ENCODE results near the gene USP50.

USP50 gene

DNA sequence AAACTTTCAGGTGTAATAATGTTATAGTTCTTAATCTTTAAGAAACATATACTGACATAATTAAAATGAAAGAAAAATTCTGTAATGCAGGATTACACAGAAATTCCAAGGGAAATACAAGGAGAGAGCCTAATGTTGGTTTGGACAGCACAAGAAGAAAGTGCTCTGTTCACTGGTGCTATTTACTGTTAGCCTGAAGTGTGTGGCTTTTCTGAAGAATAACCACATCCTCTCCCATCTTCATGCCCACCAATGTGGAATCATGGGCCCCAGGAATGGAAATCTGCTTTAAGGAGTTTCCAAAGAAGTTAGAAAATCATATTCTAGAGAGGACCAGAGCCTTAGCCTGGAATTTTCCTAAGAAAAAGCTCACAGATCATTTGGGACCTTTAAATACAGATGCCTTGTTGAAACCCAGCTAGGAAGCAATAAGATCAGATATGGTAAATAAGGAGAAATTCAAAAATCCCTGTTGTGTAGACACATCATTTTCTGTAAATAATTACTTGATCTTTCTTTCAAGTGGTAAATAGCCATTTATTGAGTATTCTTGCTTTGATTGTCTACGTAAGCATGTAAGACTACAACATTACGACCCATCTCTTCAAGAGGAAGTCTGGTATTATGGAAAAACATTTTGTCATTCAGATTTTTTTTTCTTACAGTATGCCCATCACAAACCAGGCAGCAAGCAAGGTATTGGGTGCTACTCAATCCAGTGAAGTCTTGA is 10.3 kb upstream of the USP50 start:
- Histone ChIP-seq H3K79me2 (ENCODE audit: control insufficient read depth, insufficient read depth, low read length, unreplicated experiment) (no peaks in the 10 kb centered on the region), H3K27ac (ENCODE audit: low read depth, low read length) (no peak overlapping the region), H3K4me3 (ENCODE audit: low read depth, low read length) (no peak overlapping the region), H2AFZ (ENCODE audit: low read length, unreplicated experiment) (no peak overlapping the region), H3K4me1 (ENCODE audit: control insufficient read depth, insufficient read depth, low read length, unreplicated experiment) (no peaks in the 10 kb centered on the region), H3K27me3 (ENCODE audit: insufficient read depth, low read length) (no peaks in the 10 kb centered on the region), H3K36me3 (ENCODE audit: insufficient read depth, low read length) (no peaks in the 10 kb centered on the region; the same call in 1 of the 2 replicates)

- no peaks in the 10 kb centered on the region for H3K4me1 ChIP-seq (ENCODE audit: control insufficient read depth, insufficient read depth, low read length, unreplicated experiment)
- H3K79me2 ChIP-seq (ENCODE audit: control insufficient read depth, insufficient read depth, low read length, unreplicated experiment): no peaks in the 10 kb centered on the region
- no peak overlapping the region for H2AFZ ChIP-seq (ENCODE audit: low read length, unreplicated experiment)
- no peak overlapping the region for H3K4me3 ChIP-seq (ENCODE audit: low read depth, low read length)
- no peaks in the 10 kb centered on the region for H3K36me3 ChIP-seq (ENCODE audit: insufficient read depth, low read length)
- no peak overlapping the region for H3K27ac ChIP-seq (ENCODE audit: low read depth, low read length)
- H3K27me3 ChIP-seq (ENCODE audit: insufficient read depth, low read length): no peaks in the 10 kb centered on the region
These were observed 5.8 kb upstream of the USP50 start for GRCh38 chr15:50552238-50552637.

GRCh38 chr15:50549326-50549725 is 2.9 kb upstream of the USP50 start:
- H3K79me2 ChIP-seq (ENCODE audit: control insufficient read depth, insufficient read depth, low read length, unreplicated experiment): no peaks in the 10 kb centered on the region

DNA sequence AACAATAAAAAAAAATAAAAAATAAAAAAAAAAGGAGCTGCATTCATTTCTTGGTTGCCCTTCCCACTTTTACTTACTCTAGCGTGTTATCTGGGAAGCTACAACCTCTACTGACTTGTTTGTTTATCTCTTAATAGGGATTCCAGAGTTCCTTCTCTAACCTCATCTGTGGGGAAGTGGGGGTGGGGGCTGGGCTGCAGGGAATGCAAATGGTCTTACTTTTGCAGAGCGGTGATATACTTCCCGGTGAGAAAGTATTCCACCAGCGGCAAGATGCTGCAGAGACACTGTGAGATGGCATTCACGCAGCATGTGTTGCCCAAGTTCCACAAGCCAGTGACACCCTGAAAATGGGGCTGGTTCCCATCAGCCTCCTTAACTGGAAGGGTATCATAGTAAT is 2.1 kb downstream of the USP50 start:
- no peaks in the 10 kb centered on the region for H3K36me3 ChIP-seq (ENCODE audit: insufficient read depth, low read length)
- H3K27ac ChIP-seq (ENCODE audit: low read depth, low read length): no peak overlapping the region
- H3K4me3 ChIP-seq (ENCODE audit: low read depth, low read length): no peak overlapping the region
- no peaks in the 10 kb centered on the region for H3K4me1 ChIP-seq (ENCODE audit: control insufficient read depth, insufficient read depth, low read length, unreplicated experiment)
- H3K27me3 ChIP-seq (ENCODE audit: insufficient read depth, low read length): no peaks in the 10 kb centered on the region
- H2AFZ ChIP-seq (ENCODE audit: low read length, unreplicated experiment): no peak overlapping the region
- no peaks in the 10 kb centered on the region for H3K79me2 ChIP-seq (ENCODE audit: control insufficient read depth, insufficient read depth, low read length, unreplicated experiment)

More at GRCh38 chr15:50549326-50549725, 2.9 kb upstream of the USP50 start:
- no peaks in the 10 kb centered on the region for H3K27me3 ChIP-seq (ENCODE audit: insufficient read depth, low read length)
- H3K36me3 ChIP-seq (ENCODE audit: insufficient read depth, low read length): no peaks in the 10 kb centered on the region
- H2AFZ ChIP-seq (ENCODE audit: low read length, unreplicated experiment): no peak overlapping the region
- H3K27ac ChIP-seq (ENCODE audit: low read depth, low read length): no peak overlapping the region
- no peaks in the 10 kb centered on the region for H3K4me1 ChIP-seq (ENCODE audit: control insufficient read depth, insufficient read depth, low read length, unreplicated experiment)
- no peak overlapping the region for H3K4me3 ChIP-seq (ENCODE audit: low read depth, low read length)

DNA sequence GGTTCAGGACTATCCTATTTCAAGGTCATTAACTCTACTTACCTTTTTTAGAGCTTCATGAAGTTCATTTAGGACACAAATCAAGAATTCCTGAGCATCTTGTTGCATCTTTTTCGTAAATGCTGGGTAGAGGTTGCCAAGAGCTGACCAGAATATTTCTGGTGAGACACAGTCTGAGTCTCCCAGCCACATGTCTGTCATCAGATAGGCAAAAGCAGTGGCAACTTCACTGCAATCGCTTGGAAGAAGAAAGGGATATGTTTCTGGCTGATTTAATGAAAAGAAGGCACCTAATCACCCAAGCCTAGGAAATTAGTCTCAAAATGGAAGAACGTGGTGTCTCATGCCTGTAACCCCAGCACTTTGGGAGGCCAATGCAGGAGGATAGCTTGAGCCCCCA is 2.9 kb downstream of the USP50 start:
- no peaks in the 10 kb centered on the region for H3K36me3 ChIP-seq (ENCODE audit: insufficient read depth, low read length)
- no peaks in the 10 kb centered on the region for H3K79me2 ChIP-seq (ENCODE audit: control insufficient read depth, insufficient read depth, low read length, unreplicated experiment)
- H3K27ac ChIP-seq (ENCODE audit: low read depth, low read length): no peak overlapping the region
- H3K27me3 ChIP-seq (ENCODE audit: insufficient read depth, low read length): no peaks in the 10 kb centered on the region
- H3K4me3 ChIP-seq (ENCODE audit: low read depth, low read length): no peak overlapping the region
- H2AFZ ChIP-seq (ENCODE audit: low read length, unreplicated experiment): no peak overlapping the region
- no peaks in the 10 kb centered on the region for H3K4me1 ChIP-seq (ENCODE audit: control insufficient read depth, insufficient read depth, low read length, unreplicated experiment)

DNA sequence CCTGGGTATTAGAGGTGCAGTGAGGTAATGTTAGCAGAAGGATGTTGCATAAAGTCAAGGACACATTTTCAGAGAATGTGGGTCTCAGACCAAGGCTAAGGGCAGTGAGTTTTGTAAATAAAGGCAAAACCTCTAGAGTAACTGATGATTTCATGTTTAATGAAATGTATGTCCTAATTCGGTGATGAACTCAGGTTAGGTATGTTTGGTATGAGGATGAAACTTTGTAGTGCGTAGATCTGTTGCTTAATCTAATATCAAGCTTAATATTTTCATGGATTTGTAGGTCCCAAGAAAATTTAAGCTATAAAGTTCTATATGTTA is 3.6 kb downstream of the USP50 start:
- Histone ChIP-seq H2AFZ (ENCODE audit: low read length, unreplicated experiment) (no peak overlapping the region), H3K36me3 (ENCODE audit: insufficient read depth, low read length) (no peaks in the 10 kb centered on the region), H3K4me3 (ENCODE audit: low read depth, low read length) (no peak overlapping the region), H3K4me1 (ENCODE audit: control insufficient read depth, insufficient read depth, low read length, unreplicated experiment) (no peaks in the 10 kb centered on the region), H3K79me2 (ENCODE audit: control insufficient read depth, insufficient read depth, low read length, unreplicated experiment) (no peaks in the 10 kb centered on the region), H3K27me3 (ENCODE audit: insufficient read depth, low read length) (no peaks in the 10 kb centered on the region), H3K27ac (ENCODE audit: low read depth, low read length) (no peak overlapping the region)

DNA sequence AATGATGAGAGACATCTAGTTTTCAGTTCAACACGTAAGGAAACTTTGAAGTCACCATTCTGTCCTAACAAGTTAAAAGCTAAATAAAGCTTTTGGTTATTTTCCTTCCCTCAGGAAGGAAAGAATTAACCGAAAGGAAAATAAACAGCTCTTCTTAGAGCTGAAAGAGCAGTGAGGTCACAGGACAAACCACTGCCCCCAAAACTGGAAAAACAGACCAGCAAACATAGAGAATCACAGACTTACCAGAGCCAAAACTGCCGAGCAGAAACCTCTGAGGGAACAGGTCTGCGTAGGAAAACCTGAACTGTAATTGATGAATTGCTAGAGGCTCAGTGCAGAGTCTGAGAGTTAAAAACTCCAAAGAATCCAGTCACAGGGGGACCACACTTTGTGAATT is 14.7 kb downstream of the USP50 start:
- H3K4me1 ChIP-seq (ENCODE audit: control insufficient read depth, insufficient read depth, low read length, unreplicated experiment): no peaks in the 10 kb centered on the region
- no peaks in the 10 kb centered on the region for H3K27me3 ChIP-seq (ENCODE audit: insufficient read depth, low read length)
- H3K4me3 ChIP-seq (ENCODE audit: low read depth, low read length): no peak overlapping the region
- no peaks in the 10 kb centered on the region for H3K36me3 ChIP-seq (ENCODE audit: insufficient read depth, low read length)
- H2AFZ ChIP-seq (ENCODE audit: low read length, unreplicated experiment): no peak overlapping the region
- H3K27ac ChIP-seq (ENCODE audit: low read depth, low read length): no peak overlapping the region
- H3K79me2 ChIP-seq (ENCODE audit: control insufficient read depth, insufficient read depth, low read length, unreplicated experiment): no peaks in the 10 kb centered on the region

DNA sequence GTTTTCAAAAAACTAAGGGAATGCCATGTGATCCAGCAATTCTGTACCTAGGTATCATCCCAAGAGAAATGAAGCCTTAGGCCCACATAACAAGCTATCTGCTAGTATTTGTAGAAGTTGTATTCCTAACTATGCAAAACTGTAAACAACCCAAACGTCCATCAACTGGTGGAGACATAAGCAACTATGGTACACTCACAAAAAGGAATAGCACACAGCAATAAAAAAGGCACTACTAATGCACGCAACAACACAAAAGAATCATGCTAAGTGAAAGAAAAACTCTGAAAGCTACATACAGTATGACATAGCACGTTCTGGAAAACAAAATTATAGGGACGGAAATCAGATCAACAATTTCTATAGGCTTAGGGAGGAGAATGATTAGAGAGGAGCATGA is 15.3 kb downstream of the USP50 start:
- no peaks in the 10 kb centered on the region for H3K79me2 ChIP-seq (ENCODE audit: control insufficient read depth, insufficient read depth, low read length, unreplicated experiment)
- H3K4me1 ChIP-seq (ENCODE audit: control insufficient read depth, insufficient read depth, low read length, unreplicated experiment): no peaks in the 10 kb centered on the region
- no peak overlapping the region for H3K4me3 ChIP-seq (ENCODE audit: low read depth, low read length)
- no peaks in the 10 kb centered on the region for H3K27me3 ChIP-seq (ENCODE audit: insufficient read depth, low read length)
- H2AFZ ChIP-seq (ENCODE audit: low read length, unreplicated experiment): no peak overlapping the region
- H3K36me3 ChIP-seq (ENCODE audit: insufficient read depth, low read length): no peaks in the 10 kb centered on the region
- H3K27ac ChIP-seq (ENCODE audit: low read depth, low read length): no peak overlapping the region

DNA sequence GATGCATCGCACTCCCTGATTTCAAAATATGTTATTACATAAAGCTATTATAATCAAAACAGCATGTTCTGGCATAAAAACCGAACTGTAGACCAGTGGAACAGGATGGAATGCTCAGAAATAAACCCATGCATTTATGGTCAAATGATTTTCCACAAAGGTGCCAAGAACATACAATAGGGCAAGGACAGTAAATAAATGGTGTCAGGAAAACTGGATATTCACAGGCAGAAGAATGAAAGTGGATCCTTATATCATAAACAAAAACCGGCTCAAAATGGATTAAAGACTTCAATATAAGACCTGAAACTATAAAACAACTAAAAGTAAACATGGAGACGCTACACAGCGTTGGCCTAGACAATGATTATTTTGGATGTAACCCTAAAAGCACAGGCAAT is 22.6 kb downstream of the USP50 start:
- Histone ChIP-seq H3K79me2 (ENCODE audit: control insufficient read depth, insufficient read depth, low read length, unreplicated experiment) (no peaks in the 10 kb centered on the region), H3K27ac (ENCODE audit: low read depth, low read length) (no peak overlapping the region), H3K27me3 (ENCODE audit: insufficient read depth, low read length) (no peaks in the 10 kb centered on the region), H3K4me3 (ENCODE audit: low read depth, low read length) (no peak overlapping the region), H3K36me3 (ENCODE audit: insufficient read depth, low read length) (no peaks in the 10 kb centered on the region), H2AFZ (ENCODE audit: low read length, unreplicated experiment) (no peak overlapping the region), H3K4me1 (ENCODE audit: control insufficient read depth, insufficient read depth, low read length, unreplicated experiment) (no peaks in the 10 kb centered on the region)

- no peak overlapping the region for H3K4me3 ChIP-seq (ENCODE audit: low read depth, low read length)
- H3K4me1 ChIP-seq (ENCODE audit: control insufficient read depth, insufficient read depth, low read length, unreplicated experiment): no peaks in the 10 kb centered on the region
- no peak overlapping the region for H3K27ac ChIP-seq (ENCODE audit: low read depth, low read length)
- no peaks in the 10 kb centered on the region for H3K36me3 ChIP-seq (ENCODE audit: insufficient read depth, low read length)
- H3K79me2 ChIP-seq (ENCODE audit: control insufficient read depth, insufficient read depth, low read length, unreplicated experiment): no peaks in the 10 kb centered on the region
- no peak overlapping the region for H2AFZ ChIP-seq (ENCODE audit: low read length, unreplicated experiment)
- H3K27me3 ChIP-seq (ENCODE audit: insufficient read depth, low read length): no peaks in the 10 kb centered on the region
These were observed 26.6 kb downstream of the USP50 start for GRCh38 chr15:50519740-50520425.

DNA sequence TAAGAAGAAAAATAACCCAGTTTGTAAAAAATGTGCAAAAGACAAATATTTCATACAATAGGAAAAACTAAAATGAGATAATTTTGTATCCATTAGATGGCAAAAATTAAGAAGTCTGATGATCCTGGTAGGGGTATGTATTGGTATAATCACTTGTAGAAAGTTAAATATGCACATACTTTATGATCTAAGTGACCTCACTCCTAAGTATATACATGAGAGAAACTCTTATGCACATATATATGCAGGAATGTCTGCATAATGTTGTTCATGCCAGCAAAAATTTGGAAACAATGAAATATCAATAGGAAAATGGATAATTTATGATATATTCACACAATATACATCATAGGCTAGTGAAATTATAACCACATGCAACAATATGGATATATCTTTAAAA is 33.5 kb downstream of the USP50 start:
- no peaks in the 10 kb centered on the region for H3K4me1 ChIP-seq (ENCODE audit: control insufficient read depth, insufficient read depth, low read length, unreplicated experiment)
- no peak overlapping the region for H2AFZ ChIP-seq (ENCODE audit: low read length, unreplicated experiment)
- no peak overlapping the region for H3K4me3 ChIP-seq (ENCODE audit: low read depth, low read length)
- no peak overlapping the region for H3K27ac ChIP-seq (ENCODE audit: low read depth, low read length)
- H3K27me3 ChIP-seq (ENCODE audit: insufficient read depth, low read length): no peaks in the 10 kb centered on the region
- no peaks in the 10 kb centered on the region for H3K36me3 ChIP-seq (ENCODE audit: insufficient read depth, low read length)
- no peaks in the 10 kb centered on the region for H3K79me2 ChIP-seq (ENCODE audit: control insufficient read depth, insufficient read depth, low read length, unreplicated experiment)

Data from ACC112 (cell line).